CD4-positive, alpha-beta T cell (primary cell): ENCODE measurements around the gene CPN2. TPM values are rescaled to one million over a fixed set of nuclear protein-coding genes. Genes with fewer than 3 reads are reported as not detected.

Source experiments
- ATAC-seq: fragments of 200-7000 bp; cut with Tn5 transposase; one replicate; pipeline ENCODE4 v1.10.0; 2022; ENCODE audit warnings: mild to moderate bottlenecking; ENCODE audit not compliant: poor library complexity
- CTCF ChIA-PET: fragments of 350-600 bp; sonication (Branson Sonifier 250); formaldehyde crosslinking; loops from one replicate; lab custom pipeline; 2021; ENCODE audit warnings: antibody characterized with exemption, inconsistent platforms; lab: Charles Lee
- POLR2A ChIA-PET: fragments of 350-600 bp; sonication (Branson Sonifier 250); formaldehyde crosslinking; loops from one replicate; lab custom pipeline; 2021; ENCODE audit warnings: antibody characterized with exemption, inconsistent platforms; lab: Charles Lee
- DNase-seq, 14 experiments: peaks; one replicate each; pipeline ENCODE4 v3.0.0-alpha.2; 2013 to 2020; ENCODE audit warnings: mixed read lengths in 2 of 14
- H3K27ac ChIP-seq, 2 donors: one replicate each; pipeline versions ENCODE4 v1.5.1 to v1.7.0; 2013; ENCODE audit warnings: low read length in 2 of 2, low read depth in 1 of 2, mild to moderate bottlenecking in 1 of 2
- H3K27me3 ChIP-seq, 2 experiments: 1 replicate in 1 of 2; 2 replicates in 1 of 2; pipeline versions ENCODE4 v1.6.1 to v1.7.0; 2013; ENCODE audit warnings: low read length in 2 of 2, control low read depth in 1 of 2, mild to moderate bottlenecking in 1 of 2, moderate library complexity in 1 of 2; ENCODE audit not compliant: insufficient read depth in 2 of 2, control insufficient read depth in 1 of 2
- H3K36me3 ChIP-seq: one replicate; pipeline ENCODE4 v1.6.1; 2013; ENCODE audit warnings: low read length, control low read depth; ENCODE audit not compliant: insufficient read depth
- H3K4me1 ChIP-seq: one replicate; pipeline ENCODE4 v1.6.1; 2013; ENCODE audit warnings: low read length, control low read depth; ENCODE audit not compliant: insufficient read depth
- H3K4me3 ChIP-seq: one replicate; pipeline ENCODE4 v1.5.1; 2013; ENCODE audit warnings: mild to moderate bottlenecking, low read length, moderate library complexity
- H3K9me3 ChIP-seq, 2 experiments: 1 replicate in 1 of 2; 2 replicates in 1 of 2; pipeline versions ENCODE4 v1.6.1 to v1.7.0; 2013; ENCODE audit warnings: low read length in 2 of 2, mild to moderate bottlenecking in 2 of 2, control low read depth in 1 of 2, moderate library complexity in 1 of 2; ENCODE audit not compliant: control insufficient read depth in 1 of 2, insufficient read depth in 1 of 2
- H3K27ac Mint-ChIP-seq: one replicate; pipeline ENCODE4 v1.8.0; 2020; ENCODE audit warnings: mixed read lengths
- H3K27me3 Mint-ChIP-seq: one replicate; pipeline ENCODE4 v1.8.0; 2021; ENCODE audit warnings: mixed read lengths
- H3K36me3 Mint-ChIP-seq: one replicate; pipeline ENCODE4 v1.8.0; 2021; ENCODE audit warnings: low read depth, mixed read lengths
- H3K4me1 Mint-ChIP-seq: one replicate; pipeline ENCODE4 v1.8.0; 2021; ENCODE audit warnings: low read depth, mixed read lengths
- H3K4me3 Mint-ChIP-seq: one replicate; pipeline ENCODE4 v1.8.0; 2020; ENCODE audit warnings: mild to moderate bottlenecking, mixed read lengths
- H3K9me3 Mint-ChIP-seq: one replicate; pipeline ENCODE4 v1.8.0; 2020; ENCODE audit warnings: mixed read lengths
- CTCF ChIP-seq: fragments of 200-600 bp; IDR thresholded peaks from one replicate; pipeline ENCODE4 v1.8.0; 2022; ENCODE audit warnings: antibody characterized with exemption, mild to moderate bottlenecking
- intact Hi-C, 2 experiments: fragments of 100-400 bp; cut with DNase I in 1 of 2; cut with micrococcal nuclease in 1 of 2; formaldehyde crosslinking; loops; one replicate each; pipeline versions ENCODE4 v1.15.1 to v1.9.0; 2023 to 2025; cut with DNase I, micrococcal nuclease
- total RNA-seq, 174 experiments: library from RNA in 2 of 174; stranded (reverse) in 2 of 174; gene quantifications; one replicate each; pipeline ENCODE4 v1.2.3 and lab custom pipeline; 2021 to 2026

CPN2 gene
- total RNA-seq, 2 experiments from 2014 or later = not detected

GRCh38 chr3:194374935-194375334 is 23.8 kb upstream of the CPN2 start:
- ATAC-seq (no peak), DNase-seq (no peak)
- Histone ChIP-seq H3K36me3 (no peaks in the 10 kb centered on the region), H3K4me3 (no peak overlapping the region), H3K27ac (no peak overlapping the region), H3K27me3 (peaks cover 8 to 15% of the 10 kb centered on the region in 2 experiments), H3K9me3 (no peaks in the 10 kb centered on the region), H3K4me1 (no peaks in the 10 kb centered on the region)
- no peaks in the 10 kb centered on the region for H3K36me3 Mint-ChIP-seq
- intact Hi-C loops = no loop called here
- H3K27ac Mint-ChIP-seq = no peak overlapping the region
- CTCF ChIA-PET = no interaction called here
- peaks cover 21% of the 10 kb centered on the region for H3K27me3 Mint-ChIP-seq
- H3K4me3 Mint-ChIP-seq = no peak overlapping the region
- H3K4me1 Mint-ChIP-seq = no peaks in the 10 kb centered on the region
- H3K9me3 Mint-ChIP-seq = no peaks in the 10 kb centered on the region
- no peak for TF ChIP-seq CTCF
- POLR2A ChIA-PET = interaction anchor here (1.0 kb wide), 1 partner anchor 21 kb away, joined by 5 read pairs; no protein-coding TSS in a partner anchor

- no peaks in the 10 kb centered on the region for H3K36me3 ChIP-seq
- Mint-ChIP-seq H3K27ac (no peak overlapping the region), H3K4me1 (no peaks in the 10 kb centered on the region), H3K27me3 (peaks cover 28% of the 10 kb centered on the region), H3K4me3 (no peak overlapping the region), H3K36me3 (no peaks in the 10 kb centered on the region), H3K9me3 (no peaks in the 10 kb centered on the region)
- intact Hi-C loops = no loop called here
- ChIA-PET POLR2A (no interaction called here), CTCF (no interaction called here)
- no peaks in the 10 kb centered on the region for H3K4me1 ChIP-seq
- no peak for ATAC-seq
- peaks cover 8 to 23% of the 10 kb centered on the region in 2 experiments for H3K27me3 ChIP-seq
- DNase-seq = no peak
- no peaks in the 10 kb centered on the region for H3K9me3 ChIP-seq
- TF ChIP-seq CTCF = no peak
- H3K4me3 ChIP-seq = no peak overlapping the region
- H3K27ac ChIP-seq = no peak overlapping the region
Measured at GRCh38 chr3:194373899-194374298, 22.8 kb upstream of the CPN2 start.

GRCh38 chr3:194373028-194373427 is 21.9 kb upstream of the CPN2 start:
- H3K4me3 ChIP-seq = no peak overlapping the region
- TF ChIP-seq CTCF = no peak
- no peak overlapping the region for H3K4me3 Mint-ChIP-seq
- no peaks in the 10 kb centered on the region for H3K36me3 ChIP-seq
- peaks cover 8 to 28% of the 10 kb centered on the region in 2 experiments for H3K27me3 ChIP-seq
- no peak overlapping the region for H3K27ac Mint-ChIP-seq
- CTCF ChIA-PET = no interaction called here
- no peak overlapping the region for H3K27ac ChIP-seq
- no peaks in the 10 kb centered on the region for H3K4me1 Mint-ChIP-seq
- peaks cover 32% of the 10 kb centered on the region for H3K27me3 Mint-ChIP-seq
- H3K4me1 ChIP-seq = no peaks in the 10 kb centered on the region
- H3K9me3 Mint-ChIP-seq = no peaks in the 10 kb centered on the region
- no peaks in the 10 kb centered on the region for H3K36me3 Mint-ChIP-seq
- POLR2A ChIA-PET = no interaction called here
- DNase-seq = no peak
- intact Hi-C loops = no loop called here
- ATAC-seq = no peak
- H3K9me3 ChIP-seq = no peaks in the 10 kb centered on the region
